Activated B cell treated with CpG ODN at 0.5 μM for 24 hours (primary cell): ENCODE results near the gene DENND4A. TPM values are rescaled to one million over a fixed set of nuclear protein-coding genes. Genes with fewer than 3 reads are reported as not detected.
A peak's percentile ranks its signal among the peaks of the same experiment; 100 is the strongest.

Source experiments
- ATAC-seq: fragments of 200-7000 bp; cut with Tn5 transposase; one replicate; pipeline ENCODE4 v1.10.0; 2021; ENCODE audit warnings: low read depth, mild to moderate bottlenecking, moderate library complexity
- CTCF ChIA-PET: fragments of 350-600 bp; sonication (Branson Sonifier 250); formaldehyde crosslinking; loops from one replicate; lab custom pipeline; 2021; ENCODE audit warnings: antibody characterized with exemption; lab: Charles Lee
- POLR2A ChIA-PET: fragments of 350-600 bp; sonication (Branson Sonifier 250); formaldehyde crosslinking; loops from one replicate; lab custom pipeline; 2021; ENCODE audit warnings: antibody characterized with exemption; lab: Charles Lee
- DNase-seq: peaks from one replicate; pipeline ENCODE4 v3.0.0; 2022
- H3K27ac Mint-ChIP-seq: one replicate; pipeline ENCODE4 v1.8.0; 2020; ENCODE audit warnings: mixed read lengths
- H3K27me3 Mint-ChIP-seq: one replicate; pipeline ENCODE4 v1.8.0; 2021; ENCODE audit warnings: mixed read lengths
- H3K36me3 Mint-ChIP-seq: one replicate; pipeline ENCODE4 v1.8.0; 2021; ENCODE audit warnings: low read depth, mixed read lengths
- H3K4me1 Mint-ChIP-seq: one replicate; pipeline ENCODE4 v1.8.0; 2021; ENCODE audit warnings: mixed read lengths
- H3K4me3 Mint-ChIP-seq: one replicate; pipeline ENCODE4 v1.8.0; 2020; ENCODE audit warnings: mild to moderate bottlenecking, mixed read lengths
- H3K9me3 Mint-ChIP-seq: one replicate; pipeline ENCODE4 v1.8.0; 2020; ENCODE audit warnings: mixed read lengths
- CTCF ChIP-seq: fragments of 200-600 bp; IDR thresholded peaks from one replicate; pipeline ENCODE4 v1.8.0; 2022; ENCODE audit warnings: antibody characterized with exemption, mild to moderate bottlenecking
- intact Hi-C: fragments of 100-400 bp; cut with micrococcal nuclease; formaldehyde crosslinking; loops from one replicate; pipeline ENCODE4 v1.15.1; 2024
- total RNA-seq: library from RNA; stranded (reverse); gene quantifications from 2 replicates; pipeline ENCODE4 v1.2.3, GENCODE V29; 2022

The DENND4A gene
- total RNA-seq, 1 donor from 2014 or later, result 166 TPM

GRCh38 chr15:65795663-65796216 is 3.6 kb upstream of the DENND4A start:
- peaks cover 10% of the 10 kb centered on the region for H3K36me3 Mint-ChIP-seq
- no peaks in the 10 kb centered on the region for H3K9me3 Mint-ChIP-seq
- no peak for TF ChIP-seq CTCF
- no peak overlapping the region for H3K27ac Mint-ChIP-seq
- intact Hi-C loops, result loop anchor here (10.0 kb wide), 1 partner anchor 1701 kb away; the partner anchor contains the start of genes CIAO2A and SNX1
- CTCF ChIA-PET, result no interaction called here
- H3K4me1 Mint-ChIP-seq, result peaks cover 47% of the 10 kb centered on the region
- DNase-seq, result no peak
- no peaks in the 10 kb centered on the region for H3K27me3 Mint-ChIP-seq
- H3K4me3 Mint-ChIP-seq, result no peak overlapping the region
- POLR2A ChIA-PET, result interaction anchor here (1.8 to 12.3 kb wide), 3 partner anchors 9 to 74 kb away, joined by 5 to 201 read pairs (median 8); partner anchors contain the start of gene RAB11A
- ATAC-seq, result no peak

- H3K4me1 Mint-ChIP-seq, result peaks cover 61% of the 10 kb centered on the region
- H3K27me3 Mint-ChIP-seq, result no peaks in the 10 kb centered on the region
- DNase-seq, result no peak
- ChIA-PET POLR2A (interaction anchor here (0.9 to 12.3 kb wide), 7 partner anchors 11 to 76 kb away, joined by 3 to 201 read pairs (median 4); partner anchors contain the start of gene RAB11A), CTCF (interaction anchor here (1.0 to 1.9 kb wide), 2 partner anchors 14 to 35 kb away, joined by 3 to 7 read pairs; no protein-coding TSS in a partner anchor)
- intact Hi-C loops, result loop anchor here (2.0 to 10.0 kb wide), 3 partner anchors 35 to 1699 kb away; partner anchors contain the start of genes CIAO2A, HACD3 and SNX1
- H3K9me3 Mint-ChIP-seq, result no peaks in the 10 kb centered on the region
- ATAC-seq, result no peak
- H3K27ac Mint-ChIP-seq, result peak overlapping the region; percentile 98
- H3K4me3 Mint-ChIP-seq, result no peak overlapping the region
- no peak for TF ChIP-seq CTCF
- H3K36me3 Mint-ChIP-seq, result peaks cover 15% of the 10 kb centered on the region
These were observed 1.7 kb upstream of the DENND4A start for GRCh38 chr15:65793818-65794104.

GRCh38 chr15:65792988-65793817 is 1.1 kb upstream of the DENND4A start:
- no peak for TF ChIP-seq CTCF
- CTCF ChIA-PET, result interaction anchor here (0.7 to 2.1 kb wide), 6 partner anchors 13 to 39 kb away, joined by 3 to 7 read pairs (median 3); no protein-coding TSS in a partner anchor

GRCh38 chr15:65791335-65792137 is 557 bp downstream of the DENND4A start:
- peak overlapping the region; percentile 94 for H3K27ac Mint-ChIP-seq
- no peaks in the 10 kb centered on the region for H3K27me3 Mint-ChIP-seq
- peaks cover 64% of the 10 kb centered on the region for H3K4me1 Mint-ChIP-seq
- no peak for DNase-seq
- ATAC-seq, result no peak
- intact Hi-C loops, result loop anchor here (1.0 to 10.0 kb wide), 9 partner anchors 16 to 1697 kb away; partner anchors contain the start of genes CIAO2A, HACD3, INTS14 and RAB11A
- ChIA-PET POLR2A (interaction anchor here (0.6 to 12.3 kb wide), 32 partner anchors 9 to 1320 kb away, joined by 3 to 201 read pairs (median 6); partner anchors contain the start of genes CLPX, INTS14, RAB11A and RNU5B-1), CTCF (interaction anchor here (0.9 to 2.3 kb wide), 7 partner anchors 17 to 78 kb away, joined by 3 to 10 read pairs (median 5); partner anchors contain the start of gene RAB11A)
- H3K9me3 Mint-ChIP-seq, result no peaks in the 10 kb centered on the region
- H3K36me3 Mint-ChIP-seq, result peaks cover 20% of the 10 kb centered on the region
- peak overlapping the region; percentile 90 for H3K4me3 Mint-ChIP-seq
- TF ChIP-seq CTCF, result no peak

More at GRCh38 chr15:65792988-65793817, 1.1 kb upstream of the DENND4A start:
- Mint-ChIP-seq H3K36me3 (peaks cover 15% of the 10 kb centered on the region), H3K9me3 (no peaks in the 10 kb centered on the region), H3K27ac (peak overlapping the region; percentile 98), H3K4me3 (peak overlapping the region; percentile 90), H3K4me1 (peaks cover 65% of the 10 kb centered on the region), H3K27me3 (no peaks in the 10 kb centered on the region)
- no peak for DNase-seq
- intact Hi-C loops, result loop anchor here (1.0 to 10.0 kb wide), 9 partner anchors 14 to 1698 kb away; partner anchors contain the start of genes CIAO2A, HACD3, INTS14 and RAB11A
- POLR2A ChIA-PET, result interaction anchor here (0.9 to 12.3 kb wide), 21 partner anchors 8 to 488 kb away, joined by 3 to 201 read pairs (median 8); partner anchors contain the start of genes RAB11A and RNU5B-1
- no peak for ATAC-seq
